ENCODE results near the gene C22orf42.
"Not testable (repeated sequence)": the region's sequence is repeated elsewhere in the genome, so short reads cannot be mapped to it uniquely, and the experiment has no call there.

Gene C22orf42

DNA sequence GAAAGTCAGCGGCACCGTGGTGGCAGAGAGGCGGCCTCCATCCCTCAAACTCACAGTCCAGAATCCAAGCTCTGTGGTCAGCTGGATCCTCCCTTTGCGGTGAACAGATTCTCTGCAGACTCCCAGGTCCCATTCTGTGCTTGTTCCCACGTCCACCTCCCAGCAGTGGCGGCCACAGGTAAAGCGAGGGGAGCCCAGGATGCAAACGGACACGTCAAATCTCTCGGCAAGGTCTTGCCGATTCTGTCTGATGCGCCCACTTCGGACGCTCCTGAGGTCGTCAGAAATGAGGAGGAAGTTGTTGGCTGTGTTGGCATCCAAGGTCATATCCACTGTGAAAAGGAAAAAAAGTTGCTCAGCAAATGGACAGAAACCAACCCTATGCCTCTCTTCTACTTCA lies 31.9 kb upstream of the C22orf42 start:
- in situ Hi-C loops (cut with MboI; ENCODE audit: low sequenced_read_pairs) = not testable (repeated sequence)

- in situ Hi-C loops (cut with MboI; ENCODE audit: low sequenced_read_pairs) = no loop called here
Observed at GRCh38 chr22:32185821-32186220, 26.7 kb upstream of the C22orf42 start.

DNA sequence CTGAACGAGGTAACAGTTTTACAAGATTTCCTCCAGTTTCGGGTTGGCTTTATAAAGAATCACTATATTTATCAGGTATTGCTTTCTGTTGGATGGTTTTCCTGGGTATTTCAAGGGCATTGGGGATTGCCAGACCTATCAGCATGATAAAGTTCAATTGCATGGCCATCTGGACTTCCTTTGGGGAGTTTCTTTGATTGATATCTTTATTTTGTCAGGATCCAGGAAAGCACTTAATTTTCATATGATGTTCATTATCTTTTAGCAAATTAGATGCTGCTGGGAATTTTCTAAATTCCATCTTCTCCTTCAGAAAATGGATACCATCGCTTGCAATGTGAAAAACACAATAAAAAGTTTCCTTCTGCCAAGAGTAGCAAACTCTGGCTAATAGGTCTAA lies 24.5 kb upstream of the C22orf42 start:
- in situ Hi-C loops (cut with MboI; ENCODE audit: low sequenced_read_pairs) = no loop called here

DNA sequence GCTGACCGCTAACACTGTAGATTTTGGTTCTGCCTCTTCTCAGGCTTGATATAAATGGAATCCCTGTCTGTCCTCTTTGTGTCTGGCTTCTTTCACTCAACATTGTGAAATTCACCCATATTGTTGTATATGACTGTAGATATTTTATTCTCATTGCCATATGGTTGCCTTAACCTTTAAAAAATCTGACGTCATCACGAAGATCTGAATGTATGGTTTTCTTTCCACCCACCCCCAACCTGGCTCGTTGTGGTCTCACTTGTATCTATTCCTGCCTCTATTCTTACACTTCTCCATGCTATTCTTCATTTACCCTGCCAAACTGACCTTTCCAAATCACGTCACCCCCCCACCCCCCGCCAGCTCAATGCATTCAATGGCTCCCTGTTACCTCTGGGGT lies 21.9 kb upstream of the C22orf42 start:
- in situ Hi-C loops (cut with MboI; ENCODE audit: low sequenced_read_pairs) = no loop called here

DNA sequence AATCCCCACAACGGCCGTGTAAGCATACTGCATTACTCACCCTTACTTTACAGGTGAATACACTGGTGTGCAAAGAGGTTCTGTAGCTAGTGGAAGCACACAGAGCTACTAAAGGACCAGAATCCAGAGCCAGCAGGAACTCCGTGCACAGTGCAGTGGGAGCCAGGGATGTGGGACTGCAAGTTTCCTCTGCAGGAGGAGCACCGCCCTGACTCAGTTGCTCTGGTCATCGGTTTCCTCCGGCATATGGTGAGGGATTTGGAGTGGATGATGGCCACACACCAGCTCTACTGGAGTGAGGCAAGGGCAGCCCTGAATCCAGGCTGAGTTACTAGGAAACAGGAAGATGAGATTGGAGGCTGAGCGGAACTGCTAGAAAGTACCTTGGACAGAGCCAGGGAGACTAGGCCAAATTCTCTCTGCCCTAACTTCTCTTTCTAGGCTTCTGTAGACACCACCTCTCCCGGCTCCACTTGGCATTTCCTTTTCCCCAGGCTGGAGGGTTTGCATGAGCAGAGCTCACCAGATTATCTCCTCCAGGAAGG lies 18.2 kb upstream of the C22orf42 start:
- in situ Hi-C loops (cut with MboI; ENCODE audit: low sequenced_read_pairs) = no loop called here

GRCh38 chr22:32175683-32176644 lies 16.9 kb upstream of the C22orf42 start:
- in situ Hi-C loops (cut with MboI; ENCODE audit: low sequenced_read_pairs) = no loop called here

DNA sequence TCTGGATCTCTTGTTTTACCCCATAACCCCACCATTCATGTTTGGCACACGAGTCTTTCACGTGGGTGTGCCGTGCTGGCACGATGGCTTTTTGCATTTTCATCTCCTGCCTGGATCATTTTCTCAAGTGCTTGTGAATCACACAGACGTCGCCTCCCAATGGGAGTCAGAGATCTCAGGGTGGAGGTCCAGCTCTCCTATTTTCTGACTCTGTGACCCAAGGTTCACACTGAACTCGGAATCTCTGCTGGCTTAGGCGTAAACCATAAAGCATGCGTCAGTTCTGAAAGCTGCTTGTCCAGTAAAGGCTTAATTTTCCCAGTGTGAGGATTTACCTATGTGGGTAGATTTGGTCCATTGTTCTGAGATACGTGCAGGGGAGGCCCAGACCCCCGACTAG lies 16.0 kb upstream of the C22orf42 start:
- in situ Hi-C loops (cut with MboI; ENCODE audit: low sequenced_read_pairs) = no loop called here

DNA sequence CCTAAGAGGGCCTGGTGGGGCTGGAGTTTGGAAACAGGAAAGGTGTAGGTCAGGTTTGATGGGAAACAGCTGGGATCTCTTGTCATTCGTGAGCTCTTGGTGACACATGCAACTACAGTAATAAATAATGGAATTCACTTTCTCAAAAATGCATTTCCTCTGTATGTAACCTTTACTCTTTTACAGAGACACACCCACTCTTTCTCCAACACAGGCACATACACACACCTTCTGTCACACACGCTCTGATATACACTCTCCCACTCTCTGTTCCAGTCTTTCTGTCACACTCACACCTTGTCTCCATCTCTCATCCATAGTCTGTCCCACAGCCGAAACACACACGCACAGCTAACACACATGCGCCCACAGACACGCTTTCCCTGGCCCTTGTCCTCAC lies 6.6 kb upstream of the C22orf42 start:
- in situ Hi-C loops (cut with MboI; ENCODE audit: low sequenced_read_pairs) = no loop called here

DNA sequence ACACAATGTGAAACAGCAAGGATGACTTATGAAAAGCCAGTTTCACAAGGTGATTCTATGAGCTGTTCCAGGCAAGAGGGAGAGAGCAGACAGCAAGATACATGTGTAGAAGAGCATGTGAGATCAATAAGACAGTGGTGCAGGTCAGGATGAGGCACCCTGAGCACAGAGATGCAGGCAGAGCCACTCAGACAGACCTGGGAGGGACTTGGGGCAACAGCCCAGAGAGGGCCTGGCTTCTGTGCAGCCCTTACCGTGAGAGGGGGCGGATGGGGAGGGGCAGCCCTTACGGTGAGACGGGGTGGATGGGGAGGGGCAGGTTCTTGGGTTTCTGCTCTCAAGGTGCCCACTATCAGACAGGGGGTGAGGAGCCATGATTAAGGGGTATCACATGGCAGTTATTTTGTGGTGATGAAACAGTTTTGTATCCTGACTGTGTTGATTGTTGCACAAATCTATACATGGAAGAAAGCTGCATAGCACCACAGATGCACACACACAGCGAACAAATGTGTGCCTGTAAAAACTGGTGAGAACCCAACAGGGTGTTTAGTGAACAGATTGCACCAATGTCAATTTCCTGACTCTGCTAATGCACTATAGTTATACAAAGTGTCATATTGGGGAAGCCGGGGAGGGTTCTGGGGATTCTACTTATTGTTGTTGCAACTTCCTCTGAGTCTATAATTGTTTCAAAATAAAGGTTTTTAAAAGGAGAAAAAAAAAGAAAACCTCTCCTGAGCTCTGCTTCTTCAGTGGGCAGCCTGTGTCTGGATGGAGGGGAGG lies 5.2 kb upstream of the C22orf42 start:
- in situ Hi-C loops (cut with MboI; ENCODE audit: low sequenced_read_pairs) = no loop called here

GRCh38 chr22:32160411-32160810 lies 1.3 kb upstream of the C22orf42 start:
- in situ Hi-C loops (cut with MboI; ENCODE audit: low sequenced_read_pairs) = not testable (repeated sequence)

- in situ Hi-C loops (cut with MboI; ENCODE audit: low sequenced_read_pairs) = not testable (repeated sequence)
Observed at GRCh38 chr22:32157632-32158031, 1.5 kb downstream of the C22orf42 start.

DNA sequence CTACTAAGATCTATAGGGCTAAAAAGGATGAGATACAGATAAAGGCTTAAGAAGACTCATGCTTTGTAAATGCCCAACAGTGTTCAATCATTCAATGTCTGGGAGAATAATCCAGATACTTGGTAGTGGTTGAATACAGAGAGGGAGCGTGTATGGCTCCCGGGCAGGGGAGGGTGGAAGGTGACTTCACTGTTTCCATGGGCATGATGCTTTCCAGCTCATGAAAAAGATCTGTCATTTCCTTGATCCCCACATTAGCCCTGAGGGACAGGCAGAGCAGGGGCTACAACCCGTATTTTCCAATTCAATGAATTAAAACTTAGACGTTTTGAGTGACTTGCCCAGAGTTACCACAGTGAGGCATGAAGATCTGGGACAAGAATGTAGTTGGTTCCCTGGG lies 4.4 kb downstream of the C22orf42 start:
- in situ Hi-C loops (cut with MboI; ENCODE audit: low sequenced_read_pairs) = not testable (repeated sequence)

DNA sequence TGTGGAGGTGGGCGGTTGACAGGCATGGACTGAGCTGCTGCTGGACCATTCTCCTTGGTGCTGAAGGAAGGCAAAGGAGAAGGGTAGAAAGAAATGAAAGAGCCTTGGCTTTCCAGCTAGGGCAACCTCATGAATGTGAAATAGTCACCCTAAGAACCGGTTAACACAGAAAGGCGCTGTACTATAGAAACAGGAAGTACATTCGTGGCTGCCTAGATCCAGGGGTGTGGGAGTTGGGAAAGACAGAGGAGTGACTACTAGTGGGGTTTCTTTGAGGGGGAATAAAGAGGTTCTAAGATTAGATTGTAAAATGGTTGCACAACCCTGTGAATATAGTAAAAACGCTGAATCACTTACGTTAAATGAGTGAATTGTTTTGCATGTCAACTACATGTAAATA lies 7.5 kb downstream of the C22orf42 start:
- in situ Hi-C loops (cut with MboI; ENCODE audit: low sequenced_read_pairs) = not testable (repeated sequence)

DNA sequence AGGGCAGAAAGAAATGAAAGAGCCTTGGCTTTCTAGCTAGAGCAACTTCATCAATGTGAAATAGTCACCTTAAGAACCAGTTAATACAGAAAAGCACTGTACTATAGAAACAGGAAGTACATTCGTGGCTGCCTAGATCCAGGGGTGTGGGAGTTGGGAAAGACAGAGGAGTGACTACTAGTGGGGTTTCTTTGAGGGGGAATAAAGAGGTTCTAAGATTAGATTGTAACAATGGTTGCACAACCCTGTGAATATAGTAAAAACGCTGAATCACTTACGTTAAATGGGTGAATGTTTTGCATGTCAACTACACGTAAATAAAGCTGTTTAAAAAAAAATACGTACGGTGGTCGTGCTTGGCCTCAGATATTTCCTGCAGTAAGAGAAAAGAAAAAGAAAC lies 8.5 kb downstream of the C22orf42 start:
- in situ Hi-C loops (cut with MboI; ENCODE audit: low sequenced_read_pairs) = not testable (repeated sequence)

- in situ Hi-C loops (cut with MboI; ENCODE audit: low sequenced_read_pairs) = not testable (repeated sequence)
Observed at GRCh38 chr22:32148372-32148771, 10.7 kb downstream of the C22orf42 start.

DNA sequence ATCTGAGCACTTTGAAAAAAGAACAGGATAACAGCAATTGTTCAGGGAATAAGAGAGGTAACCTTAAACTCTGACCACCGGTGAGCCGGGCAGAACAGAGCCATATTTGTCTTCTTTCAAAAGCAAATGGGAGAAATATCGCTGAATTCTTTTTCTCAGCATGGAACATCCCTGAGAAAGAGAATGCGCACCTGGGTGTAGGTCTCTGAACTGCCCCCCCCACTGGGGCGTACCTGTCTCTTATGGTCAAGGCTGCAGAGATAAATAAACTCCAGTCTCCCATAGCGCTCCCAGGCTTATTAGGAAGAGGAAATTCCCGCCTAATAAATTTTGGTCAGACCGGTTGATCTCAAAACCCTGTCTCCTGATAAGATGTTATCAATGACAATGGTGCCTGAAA lies 12.0 kb downstream of the C22orf42 start:
- in situ Hi-C loops (cut with MboI; ENCODE audit: low sequenced_read_pairs) = not testable (repeated sequence)

- in situ Hi-C loops (cut with MboI; ENCODE audit: low sequenced_read_pairs) = no loop called here
Observed at GRCh38 chr22:32144496-32145274, 14.4 kb downstream of the C22orf42 start.

DNA sequence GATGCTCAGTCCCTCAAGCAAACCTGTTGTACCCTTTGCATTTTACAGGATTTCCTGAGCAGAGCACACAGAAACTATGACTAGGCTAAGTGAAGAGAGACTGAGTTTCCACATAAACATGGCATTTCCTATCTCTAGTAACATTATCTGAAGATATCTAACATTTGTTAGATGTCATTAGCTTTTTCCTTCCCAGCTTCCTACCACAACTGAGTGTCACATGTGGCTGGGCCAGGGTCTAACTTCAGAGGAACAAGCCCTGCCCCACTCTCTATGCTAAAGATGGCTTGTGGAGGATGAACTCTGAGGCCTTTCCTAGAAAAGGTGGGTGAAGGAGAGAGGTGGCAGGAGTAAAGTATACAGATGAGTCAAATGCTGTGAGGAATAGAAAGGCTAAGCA lies 16.5 kb downstream of the C22orf42 start:
- in situ Hi-C loops (cut with MboI; ENCODE audit: low sequenced_read_pairs) = no loop called here

DNA sequence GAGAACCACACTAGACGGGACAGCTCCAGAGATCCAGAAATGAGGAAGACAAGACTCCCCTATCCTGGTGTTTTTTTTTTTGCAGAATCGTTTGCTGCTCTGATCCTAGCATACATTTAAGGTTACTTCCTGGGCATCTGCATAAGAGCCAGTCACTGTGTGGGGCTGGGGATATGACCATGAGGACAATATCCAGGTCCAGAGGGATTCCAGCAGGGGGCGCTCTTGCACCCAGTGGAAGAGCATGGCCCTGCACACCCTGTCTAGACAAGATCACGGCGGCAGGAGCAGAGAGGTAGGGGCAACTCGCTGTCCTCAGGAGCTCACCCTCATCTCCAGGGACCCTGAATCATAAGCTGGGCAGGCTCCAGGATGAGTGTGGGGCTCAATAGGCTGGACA lies 18.4 kb downstream of the C22orf42 start:
- in situ Hi-C loops (cut with MboI; ENCODE audit: low sequenced_read_pairs) = not testable (repeated sequence)

- in situ Hi-C loops (cut with MboI; ENCODE audit: low sequenced_read_pairs) = not testable (repeated sequence)
Observed at GRCh38 chr22:32138576-32138975, 20.5 kb downstream of the C22orf42 start.
